Dedifferentiated amniotic fluid mesenchymal stem cell (primary cell): ENCODE results near the gene LRRC41.
"Not testable (repeated sequence)": the region's sequence is repeated elsewhere in the genome, so short reads cannot be mapped to it uniquely, and the experiment has no call there.

ENCODE experiments used
- DNase-seq: peaks from one replicate; pipeline ENCODE4 v3.0.0-alpha.2; 2016; ENCODE audit errors: extremely low spot score

Gene LRRC41

DNA sequence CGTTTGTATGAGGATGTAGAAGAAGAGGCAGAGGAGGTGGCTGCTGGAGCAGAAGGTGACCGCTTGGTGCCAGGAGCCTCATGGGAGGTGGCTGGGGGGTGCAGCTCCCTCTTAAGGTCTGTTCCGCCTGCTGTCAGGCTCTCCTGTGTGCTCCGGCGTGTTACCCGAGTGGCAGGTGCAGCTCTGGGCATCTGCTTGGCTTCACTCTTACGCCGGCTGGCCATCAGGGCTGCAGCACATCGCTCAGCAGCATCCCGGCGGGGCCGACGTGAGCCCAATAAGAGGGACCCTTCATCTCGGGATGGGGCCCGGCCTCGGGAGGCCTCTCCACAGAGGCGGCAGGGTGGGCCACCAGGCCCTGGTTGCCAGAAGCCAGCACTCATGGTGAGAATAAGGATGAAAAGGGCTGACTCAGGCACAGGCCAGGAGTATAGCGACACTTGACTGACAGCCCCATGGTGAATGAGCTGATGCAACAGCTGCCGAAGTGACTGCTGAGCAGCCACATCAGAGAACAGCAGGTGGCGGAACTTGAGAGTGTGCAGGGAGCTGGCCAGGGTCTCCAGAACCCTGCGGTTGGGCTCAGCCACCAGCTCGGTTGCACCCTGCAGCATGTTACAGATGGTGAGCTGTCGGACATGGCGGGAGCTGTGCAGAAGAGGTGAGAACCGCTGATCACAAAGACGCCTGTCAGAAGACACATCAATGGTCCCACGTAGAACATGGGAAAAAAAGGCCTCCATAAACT, 17.5 kb downstream of the LRRC41 start:
- no peak for DNase-seq

DNA sequence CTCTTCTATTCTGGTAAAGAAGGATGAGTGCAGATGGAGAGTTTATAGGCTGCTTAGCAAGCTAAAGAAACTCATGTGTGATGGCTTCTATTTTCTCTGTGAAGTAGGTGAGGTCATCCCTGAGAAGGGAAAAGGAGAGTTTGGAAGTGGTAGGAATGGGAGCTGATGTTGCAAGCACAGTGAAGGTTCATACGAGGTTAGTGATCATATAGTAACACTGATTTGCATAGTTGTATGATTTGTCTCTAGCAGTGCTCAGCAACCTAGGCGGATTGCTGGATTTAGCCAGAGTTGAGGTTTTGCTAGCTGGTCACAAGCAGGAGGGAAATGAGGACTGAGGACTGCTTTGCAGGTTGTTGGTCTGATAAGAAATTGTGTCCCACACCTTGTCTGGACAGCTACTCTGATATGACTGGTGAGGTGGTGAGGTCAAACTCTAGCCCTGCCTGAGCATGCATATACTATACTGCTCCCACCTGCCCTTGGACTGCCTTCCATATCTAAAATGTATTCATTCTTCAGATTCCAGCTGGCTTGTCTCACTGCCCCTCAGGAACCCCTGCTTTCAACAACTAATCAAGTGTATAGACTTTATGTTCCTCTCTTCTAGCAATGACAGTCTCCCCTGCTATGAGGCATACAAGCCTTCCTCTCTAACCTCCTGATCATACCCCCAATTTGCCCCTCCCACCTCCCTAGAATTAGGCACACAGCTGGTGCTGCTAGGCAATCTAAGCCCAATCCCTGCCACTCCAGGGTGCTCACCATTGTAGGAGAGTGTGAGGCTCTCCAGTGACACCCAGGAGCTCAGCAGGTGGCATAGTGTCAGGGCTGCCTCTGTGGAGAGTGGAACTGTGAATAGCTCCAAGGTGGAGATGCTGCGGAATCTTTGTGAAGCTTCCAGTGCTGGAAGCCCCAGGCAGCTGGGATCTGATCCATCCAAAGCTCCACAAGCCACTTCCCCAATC, 18.5 kb downstream of the LRRC41 start:
- no peak for DNase-seq

DNA sequence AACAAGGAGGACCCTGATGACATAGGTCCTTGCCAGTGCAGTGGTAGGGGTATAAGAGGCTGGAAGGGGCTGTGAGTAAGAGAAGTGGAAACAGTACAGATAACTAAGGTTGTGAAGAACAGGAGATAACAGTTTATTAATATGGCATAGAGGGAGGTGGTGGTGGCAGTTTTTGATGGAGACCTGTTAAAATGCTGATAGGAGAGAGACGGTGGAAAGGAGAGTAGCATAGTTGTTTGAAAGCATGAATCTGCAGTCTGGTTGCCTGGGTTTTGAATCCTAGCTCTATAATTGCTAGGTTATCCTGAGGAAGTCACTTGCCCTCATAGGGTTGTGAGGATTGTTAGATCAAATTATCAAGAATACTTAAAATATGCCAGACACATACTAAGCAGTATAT, 19.4 kb downstream of the LRRC41 start:
- DNase-seq: no peak

DNA sequence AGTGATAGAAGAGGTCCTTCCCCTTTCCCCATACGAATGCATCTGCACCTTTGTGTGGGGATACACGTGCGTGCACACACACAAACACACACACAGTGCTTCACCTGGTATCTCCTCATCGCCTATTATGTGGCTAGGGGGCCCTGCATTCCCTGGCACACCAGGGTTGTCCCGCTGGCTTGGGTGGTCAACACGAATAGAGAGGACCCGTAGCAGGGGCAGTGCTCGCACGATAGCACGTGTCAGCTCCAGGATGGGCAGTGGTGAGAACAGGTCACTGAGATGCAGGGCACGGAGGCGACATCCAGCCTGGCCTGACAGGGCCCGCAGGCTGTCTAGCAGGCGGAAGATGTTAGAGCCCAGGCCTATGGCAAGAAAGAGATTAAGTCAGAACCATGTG, 22.4 kb downstream of the LRRC41 start:
- no peak for DNase-seq

DNA sequence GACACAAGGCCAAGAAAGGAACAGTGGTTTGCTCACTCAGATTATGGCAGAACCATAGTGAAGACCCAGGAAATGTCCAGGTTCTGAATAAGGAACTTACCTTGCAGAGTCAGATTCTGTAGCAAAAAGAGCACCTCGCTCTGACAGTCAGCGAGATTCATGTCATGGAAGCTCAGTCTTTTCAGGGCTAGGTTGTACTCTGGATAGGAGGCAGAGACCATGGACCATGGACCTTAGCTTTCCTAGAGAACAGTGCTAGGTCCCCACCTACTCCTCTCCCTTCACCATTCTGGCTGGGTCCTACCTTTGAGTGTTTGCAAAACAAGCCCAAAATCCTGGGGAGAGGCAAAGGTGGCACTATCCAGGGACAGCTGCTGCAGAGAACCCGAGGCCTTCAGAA, 23.3 kb downstream of the LRRC41 start:
- DNase-seq: no peak

DNA sequence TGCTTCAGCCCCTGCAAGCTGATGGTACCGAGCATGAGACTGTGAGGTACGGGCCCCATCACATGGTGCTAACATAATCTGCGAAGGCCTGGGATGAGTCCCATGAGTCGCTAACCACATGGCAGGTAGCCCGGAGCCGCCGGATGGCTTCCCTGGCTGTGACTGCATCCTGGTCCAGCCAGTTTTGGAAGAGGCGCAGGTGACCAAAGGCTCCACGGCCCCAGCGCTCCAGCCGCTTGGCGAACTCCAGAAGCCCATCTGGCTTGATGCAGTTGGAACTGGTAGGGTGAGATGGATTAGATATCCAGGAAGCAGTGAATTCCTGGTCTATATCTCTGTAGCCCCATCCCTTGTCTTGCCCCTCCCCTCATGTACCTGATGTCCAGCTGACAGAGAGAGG, 24.6 kb downstream of the LRRC41 start:
- no peak for DNase-seq

DNA sequence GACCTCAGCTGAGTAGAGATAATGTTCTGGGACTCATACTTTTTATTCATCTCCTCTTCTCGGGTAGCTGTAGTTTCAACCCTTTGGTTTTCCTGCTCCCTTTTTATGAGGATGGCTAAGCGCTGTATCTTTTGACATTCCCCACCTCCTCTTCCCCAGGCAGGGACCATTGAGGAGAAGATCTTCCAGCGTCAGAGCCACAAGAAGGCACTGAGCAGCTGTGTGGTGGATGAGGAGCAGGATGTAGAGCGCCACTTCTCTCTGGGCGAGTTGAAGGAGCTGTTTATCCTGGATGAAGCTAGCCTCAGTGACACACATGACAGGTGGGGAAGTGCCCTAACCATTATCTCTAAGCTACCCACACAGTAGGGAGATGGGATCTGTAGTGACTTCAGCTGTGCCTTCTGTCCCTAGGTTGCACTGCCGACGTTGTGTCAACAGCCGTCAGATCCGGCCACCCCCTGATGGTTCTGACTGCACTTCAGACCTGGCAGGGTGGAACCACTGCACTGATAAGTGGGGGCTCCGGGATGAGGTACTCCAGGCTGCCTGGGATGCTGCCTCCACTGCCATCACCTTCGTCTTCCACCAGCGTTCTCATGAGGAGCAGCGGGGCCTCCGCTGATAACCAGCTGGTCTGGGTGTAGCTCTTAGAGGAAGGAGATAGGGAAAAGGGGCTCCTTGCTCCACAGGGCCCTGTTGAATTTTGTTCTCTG, 25.6 kb downstream of the LRRC41 start:
- no peak for DNase-seq

DNA sequence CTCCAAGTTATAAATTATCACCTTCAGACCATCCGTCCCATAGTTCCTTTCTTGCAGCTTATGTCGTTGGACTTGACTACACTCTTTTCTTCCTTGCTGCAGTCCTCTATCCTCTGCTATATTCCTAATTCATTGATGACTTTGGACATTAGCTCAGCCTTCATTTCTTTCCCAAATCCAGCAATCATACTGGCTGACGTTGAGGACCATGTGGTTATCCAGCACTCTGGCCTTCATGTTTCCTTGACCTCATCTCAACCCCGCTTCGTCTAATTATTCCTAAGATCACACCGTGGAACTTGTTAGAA, 28.4 kb downstream of the LRRC41 start:
- no peak for DNase-seq

DNA sequence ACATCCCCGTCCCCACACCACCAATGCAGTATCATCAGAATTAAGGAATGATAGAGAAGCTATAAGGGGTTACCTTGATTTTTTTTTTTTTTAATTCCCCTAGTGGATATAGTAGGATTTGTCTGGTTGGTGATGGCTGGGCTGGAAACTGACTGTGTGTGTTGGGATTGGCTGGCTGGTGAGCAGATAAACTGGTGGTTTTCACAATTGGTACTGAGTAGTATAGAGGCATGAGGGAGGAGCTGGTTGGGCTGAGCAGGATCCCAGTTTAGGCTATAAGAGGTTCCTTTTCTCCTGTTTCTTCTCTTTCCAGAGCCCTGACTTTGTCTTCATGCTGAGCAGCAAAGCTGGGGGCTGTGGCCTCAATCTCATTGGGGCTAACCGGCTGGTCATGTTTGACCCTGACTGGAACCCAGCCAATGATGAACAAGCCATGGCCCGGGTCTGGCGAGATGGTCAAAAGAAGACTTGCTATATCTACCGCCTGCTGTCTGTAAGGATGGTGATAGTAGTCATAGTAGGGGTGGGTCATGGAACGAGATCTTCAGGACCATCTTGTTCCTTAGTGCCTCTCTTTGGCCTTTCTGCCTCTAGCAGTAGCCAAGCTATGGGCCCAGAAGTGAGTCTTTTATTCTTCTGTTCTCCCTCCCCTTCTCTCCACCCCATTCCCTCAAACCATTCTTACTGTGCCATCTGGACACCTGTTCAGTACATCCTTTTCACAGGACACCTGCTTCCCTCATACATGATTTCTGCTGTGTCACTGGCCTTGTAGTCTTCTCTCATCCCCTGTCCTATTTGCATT, 29.0 kb downstream of the LRRC41 start:
- no peak for DNase-seq

DNA sequence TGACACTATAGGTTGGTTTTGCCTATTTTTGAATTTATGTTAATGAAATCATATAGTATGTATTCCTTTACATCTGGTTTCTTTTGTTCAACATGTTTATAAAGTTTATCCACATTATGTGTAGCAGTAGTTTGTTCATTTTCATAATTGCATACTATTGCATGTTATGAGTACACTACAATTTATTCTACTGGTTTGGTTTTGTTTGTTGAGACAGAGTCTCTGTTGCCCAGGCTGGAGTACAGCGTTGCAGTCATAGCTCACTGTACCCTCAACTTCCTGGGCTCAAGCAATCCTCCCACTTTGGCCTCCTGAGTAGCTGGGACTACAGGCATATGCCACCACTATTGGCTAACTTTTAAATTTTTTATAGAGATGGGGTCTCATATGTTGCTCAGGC, 34.8 kb downstream of the LRRC41 start:
- DNase-seq: no peak

DNA sequence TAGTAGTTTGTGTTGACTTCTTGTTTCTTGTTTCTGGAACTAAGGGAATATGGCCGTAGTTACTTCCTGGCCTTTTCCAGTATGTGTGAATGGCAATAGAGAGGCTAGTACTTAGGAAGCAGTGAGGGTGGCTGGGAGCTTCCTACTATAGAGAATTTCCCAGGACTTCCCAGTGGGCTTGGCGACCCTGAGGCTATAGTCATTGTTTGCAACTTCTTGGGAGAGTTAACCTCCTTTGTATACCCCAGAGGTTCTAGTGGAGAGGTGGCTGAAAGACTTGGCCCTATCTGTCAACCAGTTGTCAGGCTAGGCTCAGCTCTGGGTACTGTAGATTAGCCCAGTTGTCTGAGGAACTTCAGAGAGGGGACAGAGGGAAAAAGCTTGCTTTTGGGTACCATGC, 40.3 kb downstream of the LRRC41 start:
- no peak for DNase-seq

DNA sequence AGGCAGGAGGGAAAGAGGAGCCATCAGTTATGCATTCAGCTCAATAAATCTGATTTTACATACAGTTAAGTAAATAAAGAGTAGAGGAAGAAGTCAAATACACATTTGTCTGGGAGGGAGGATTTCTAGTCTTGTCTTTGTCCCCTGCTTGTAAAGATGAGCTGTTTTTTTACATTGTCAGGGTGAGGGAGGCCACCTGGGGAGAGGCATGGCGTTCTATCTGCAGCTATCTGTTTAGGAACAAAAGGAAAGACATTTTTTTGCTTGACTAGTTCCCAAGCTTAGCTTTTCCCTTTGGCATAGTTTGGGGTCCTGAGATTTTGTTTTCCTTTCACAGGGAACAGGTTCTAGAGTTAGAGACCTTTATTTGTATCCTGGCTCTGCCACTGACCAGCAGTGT, 40.9 kb downstream of the LRRC41 start:
- DNase-seq: no peak

DNA sequence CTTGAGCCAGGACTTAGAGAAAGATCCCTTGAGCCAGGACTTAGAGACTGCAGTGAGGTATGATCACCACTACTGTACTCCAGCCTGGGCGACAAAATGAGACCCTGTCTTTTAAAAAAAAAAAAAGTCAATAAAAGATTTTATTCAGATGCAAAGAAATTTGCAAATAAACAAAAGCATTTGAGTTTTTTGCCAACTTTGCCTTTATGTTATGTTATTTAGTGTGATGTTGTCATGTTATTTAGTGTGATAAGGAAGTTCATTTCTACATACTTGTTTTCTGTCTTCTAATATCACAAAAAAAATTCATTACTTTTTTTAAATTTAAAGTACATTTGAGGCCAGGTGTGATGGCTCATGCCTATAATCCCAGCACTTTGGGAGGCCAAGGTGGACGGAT, 46.9 kb downstream of the LRRC41 start:
- DNase-seq: no peak

DNA sequence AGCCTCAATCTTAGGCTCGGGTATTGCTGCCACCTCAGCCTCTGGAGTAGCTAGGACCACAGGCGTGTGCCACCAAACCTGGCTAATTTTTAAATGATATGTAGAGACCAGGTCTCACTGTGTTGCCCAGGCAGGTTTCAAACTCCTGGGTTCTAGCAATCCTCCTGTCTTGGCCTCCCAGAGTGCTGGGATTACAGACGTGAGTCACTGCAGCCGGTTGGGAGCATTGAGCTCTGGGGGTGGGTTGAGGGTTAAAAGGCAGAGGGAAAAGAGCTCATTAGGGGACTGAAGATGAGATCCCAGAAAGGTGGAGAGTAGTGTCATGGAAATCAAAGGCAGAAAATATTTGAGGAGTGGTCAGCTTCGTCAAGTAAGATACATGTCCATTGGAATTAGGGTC, 48.7 kb downstream of the LRRC41 start:
- no peak for DNase-seq

DNA sequence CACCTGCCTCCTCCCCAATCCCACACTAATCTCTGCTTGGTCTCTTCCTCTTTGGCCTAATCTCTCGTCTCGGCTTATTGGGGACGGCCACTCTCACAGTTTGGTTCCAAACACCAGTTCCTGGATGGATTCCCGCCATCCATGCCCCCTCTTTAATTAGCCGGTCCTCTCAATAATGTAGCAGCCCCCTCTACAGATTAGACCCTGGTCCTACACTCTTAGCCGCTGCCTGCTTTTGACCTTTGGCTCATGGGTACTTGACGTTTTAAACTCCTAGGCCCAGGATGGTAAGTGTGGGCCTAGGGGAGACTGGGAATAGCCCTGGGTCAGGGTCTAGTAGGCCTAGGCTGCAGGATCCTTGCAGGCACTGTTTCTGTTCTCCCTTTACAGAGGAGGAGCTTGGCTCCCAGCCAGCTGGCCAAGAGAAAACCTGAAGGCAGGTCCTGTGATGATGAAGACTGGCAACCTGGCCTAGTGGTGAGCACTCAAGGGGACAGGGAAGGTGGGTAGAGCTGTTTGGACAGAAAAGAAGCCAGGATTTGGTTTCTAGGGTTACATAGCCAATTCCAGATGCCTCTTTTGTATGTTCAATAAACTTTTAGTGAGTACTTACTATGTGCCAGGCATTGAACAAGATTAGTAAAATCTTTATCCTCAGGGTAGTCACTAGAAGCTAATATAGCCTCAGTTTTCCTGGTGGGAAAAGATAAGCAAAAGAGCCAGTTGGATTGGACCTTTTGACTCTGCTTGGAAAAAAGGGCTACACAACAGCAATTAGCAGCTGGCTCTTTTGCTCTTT, 55.1 kb downstream of the LRRC41 start:
- DNase-seq: no peak

DNA sequence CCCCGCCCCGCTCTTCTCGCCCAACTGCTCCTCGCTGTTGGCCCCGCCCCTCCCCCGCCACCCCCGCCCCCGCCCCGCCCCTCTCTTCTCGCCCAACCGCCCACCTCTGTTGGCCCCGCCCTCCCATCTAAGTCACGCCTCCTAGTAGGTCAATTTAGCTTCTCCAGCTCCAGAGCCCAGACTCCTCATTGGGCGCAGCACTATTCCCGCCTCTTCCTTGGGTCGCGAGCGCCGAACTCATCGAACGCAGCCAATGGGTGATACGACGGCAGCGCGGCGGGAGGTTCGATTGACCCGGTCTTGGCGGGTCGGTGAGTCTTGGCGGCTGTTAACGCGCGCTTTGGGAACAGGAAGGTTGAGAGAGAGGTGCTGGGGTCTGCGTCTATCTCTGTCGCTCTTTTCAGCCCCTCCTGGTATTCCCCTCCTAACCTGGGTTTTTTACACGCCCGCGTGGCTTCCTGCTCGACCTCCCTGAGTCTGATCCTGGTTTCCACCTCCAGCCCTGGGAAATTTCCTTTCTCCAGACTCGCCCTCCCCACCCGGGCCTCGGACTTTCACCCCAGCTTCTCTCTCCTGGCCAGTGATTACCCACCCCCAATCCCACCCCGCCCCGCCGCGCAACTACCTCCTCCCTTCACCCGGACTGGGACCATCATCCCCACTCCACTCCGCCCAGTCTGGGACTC, 55.8 kb downstream of the LRRC41 start, which contains the start of gene RAD54L:
RAD54L (plus strand) TSS at position 328 of the 686 bp plus-strand sequence. CDS start 643 bp downstream, outside the sequence.
- DNase-seq: peak; percentile 99

DNA sequence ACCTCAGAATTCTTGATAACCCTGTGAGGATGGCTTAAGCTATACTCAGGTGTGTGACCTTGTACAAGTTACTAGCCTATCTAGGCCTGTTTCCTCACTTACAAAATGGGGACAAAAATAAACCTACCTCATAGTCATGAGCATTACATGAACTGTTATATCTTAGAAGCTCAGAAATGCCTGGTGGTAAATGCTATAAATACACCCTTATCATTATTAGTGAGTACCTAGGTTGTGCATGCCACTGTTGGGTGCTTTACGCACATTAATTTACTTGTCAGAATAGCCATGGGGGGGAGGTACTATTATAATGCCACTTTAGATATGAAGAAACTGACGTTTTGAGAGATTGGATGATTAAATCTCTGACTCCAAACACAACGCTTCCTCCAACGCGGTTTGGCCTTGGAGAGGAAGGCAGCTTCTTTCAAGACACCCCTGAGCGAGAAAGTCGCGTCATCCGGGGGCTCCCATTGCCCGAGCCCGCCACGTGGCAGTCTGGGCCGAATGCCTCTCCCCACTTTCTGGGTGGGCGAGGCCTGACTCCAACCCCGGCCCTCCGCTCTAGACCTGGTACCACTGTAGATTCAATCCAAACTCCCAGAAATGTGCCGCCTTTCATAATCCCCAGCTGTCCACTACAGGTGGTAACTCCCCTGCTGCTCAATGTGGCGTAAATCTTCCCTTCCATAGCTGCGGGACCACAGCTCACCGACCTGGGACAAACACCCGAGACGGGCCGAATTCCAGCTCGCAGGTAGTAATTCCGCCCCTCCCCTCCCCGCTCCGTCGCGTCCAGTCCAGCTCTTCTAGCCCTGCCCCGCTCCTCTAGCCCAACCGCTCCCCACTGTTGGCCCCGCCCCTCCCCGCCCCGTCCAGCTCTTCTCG, 56.6 kb downstream of the LRRC41 start:
- DNase-seq: peak; percentile 16

DNA sequence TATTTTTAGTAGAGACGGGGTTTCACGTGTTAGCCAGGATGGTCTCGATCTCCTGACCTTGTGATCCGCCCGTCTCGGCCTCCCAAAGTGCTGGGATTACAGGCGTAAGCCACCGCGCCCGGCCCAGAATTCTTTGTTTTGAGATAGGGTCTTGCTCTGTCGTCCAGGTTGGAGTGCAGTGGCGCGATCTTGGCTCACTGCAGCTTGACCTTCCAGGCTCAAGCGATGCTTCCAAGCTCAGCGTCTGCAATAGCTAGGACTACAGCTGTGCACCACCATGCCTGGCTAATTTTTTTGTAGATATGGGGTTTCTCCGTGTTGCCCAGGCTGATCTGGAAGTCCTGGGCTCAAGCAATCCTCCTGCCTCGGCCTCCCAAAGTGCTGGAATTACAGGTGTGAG, 57.3 kb downstream of the LRRC41 start:
- DNase-seq: not testable (repeated sequence)
